ENCODE results near the gene NPAS3. TPM values are rescaled to one million over a fixed set of nuclear protein-coding genes. Genes with fewer than 3 reads are reported as not detected.

The NPAS3 gene
- total RNA-seq, 2 donors from 2014 or later, result 1.1 to 1.8 TPM

DNA sequence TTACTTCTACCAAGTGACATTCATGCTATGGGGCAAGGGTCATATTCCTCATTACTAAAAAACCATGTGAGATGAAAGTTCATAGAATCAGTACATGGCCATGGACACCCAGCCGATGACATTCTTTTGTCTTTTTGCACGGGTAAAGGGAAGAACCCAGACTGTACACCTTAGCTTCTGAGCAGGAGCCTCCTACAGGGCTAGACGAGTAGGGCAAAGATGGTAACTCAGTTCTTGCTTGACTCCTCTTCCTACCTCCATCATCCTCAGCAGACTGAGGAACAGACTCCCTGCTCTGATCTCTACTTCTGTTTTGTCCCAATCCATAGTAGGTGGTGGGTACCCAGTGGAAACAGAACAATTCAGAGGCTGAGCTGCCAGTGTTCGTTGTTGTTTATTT lies 281.3 kb downstream of the NPAS3 start:
- intact Hi-C loops (cut with DNase I), result no loop called here
- no peak for TF ChIP-seq POLR2A (IDR thresholded peaks at IDR 0.05)
- no peak for TF ChIP-seq POLR2AphosphoS5 (IDR thresholded peaks at IDR 0.05)
- WGBS, result 86% methylated on average over 4 of the region's 4 CpGs

DNA sequence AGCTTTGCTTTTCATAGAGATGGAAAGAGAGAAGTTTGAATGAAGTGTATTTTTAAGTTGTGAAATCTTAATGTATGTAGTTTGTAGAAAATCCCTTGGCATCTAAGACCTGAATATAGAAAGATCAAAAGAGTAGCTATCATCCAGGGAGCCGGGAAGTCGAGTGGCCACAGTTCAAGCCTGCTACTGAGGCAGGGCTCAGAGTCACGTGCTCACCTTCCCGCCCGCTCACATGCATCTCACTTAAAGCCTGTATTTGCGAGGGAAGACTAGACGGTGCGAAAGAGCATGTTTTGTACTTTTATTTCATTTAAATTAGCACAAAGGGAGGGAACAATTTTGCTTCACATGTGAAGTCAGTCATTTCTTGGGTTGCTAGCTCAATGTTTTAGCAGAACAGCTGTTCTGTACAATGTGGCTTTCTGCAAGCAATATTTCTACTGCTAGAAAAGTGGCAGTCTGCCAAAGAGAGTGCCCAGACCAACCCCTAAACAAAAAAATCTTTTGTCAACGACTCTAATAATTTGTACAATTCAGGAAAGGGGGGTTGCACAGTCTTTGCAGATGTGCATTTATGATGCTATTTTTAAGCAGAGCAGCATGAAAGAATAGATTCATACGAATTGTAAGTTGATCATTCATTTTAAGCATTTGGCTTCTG lies 290.7 kb downstream of the NPAS3 start:
- TF ChIP-seq, protein P1, sequence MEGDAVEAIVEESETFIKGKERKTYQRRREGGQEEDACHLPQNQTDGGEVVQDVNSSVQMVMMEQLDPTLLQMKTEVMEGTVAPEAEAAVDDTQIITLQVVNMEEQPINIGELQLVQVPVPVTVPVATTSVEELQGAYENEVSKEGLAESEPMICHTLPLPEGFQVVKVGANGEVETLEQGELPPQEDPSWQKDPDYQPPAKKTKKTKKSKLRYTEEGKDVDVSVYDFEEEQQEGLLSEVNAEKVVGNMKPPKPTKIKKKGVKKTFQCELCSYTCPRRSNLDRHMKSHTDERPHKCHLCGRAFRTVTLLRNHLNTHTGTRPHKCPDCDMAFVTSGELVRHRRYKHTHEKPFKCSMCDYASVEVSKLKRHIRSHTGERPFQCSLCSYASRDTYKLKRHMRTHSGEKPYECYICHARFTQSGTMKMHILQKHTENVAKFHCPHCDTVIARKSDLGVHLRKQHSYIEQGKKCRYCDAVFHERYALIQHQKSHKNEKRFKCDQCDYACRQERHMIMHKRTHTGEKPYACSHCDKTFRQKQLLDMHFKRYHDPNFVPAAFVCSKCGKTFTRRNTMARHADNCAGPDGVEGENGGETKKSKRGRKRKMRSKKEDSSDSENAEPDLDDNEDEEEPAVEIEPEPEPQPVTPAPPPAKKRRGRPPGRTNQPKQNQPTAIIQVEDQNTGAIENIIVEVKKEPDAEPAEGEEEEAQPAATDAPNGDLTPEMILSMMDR (IDR thresholded peaks at IDR 0.05), result no peak
- TF ChIP-seq POLR2A (IDR thresholded peaks at IDR 0.05), result no peak
- no peak for TF ChIP-seq POLR2AphosphoS5 (IDR thresholded peaks at IDR 0.05)
- H3K36me3 ChIP-seq, result no peaks in the 10 kb centered on the region
- no peaks in the 10 kb centered on the region for H3K4me1 ChIP-seq (replicated peaks)
- intact Hi-C loops (cut with DNase I), result no loop called here
- no peaks in the 10 kb centered on the region for H3K9me3 ChIP-seq
- H3K4me3 ChIP-seq, result no peak overlapping the region
- 41% methylated on average over 10 of the region's 10 CpGs for WGBS
- DNase-seq (ENCODE audit: low spot score), result no peak
- H3K27ac ChIP-seq, result no peak overlapping the region
- no peaks in the 10 kb centered on the region for H3K27me3 ChIP-seq (replicated peaks; ENCODE audit: insufficient read depth)

More for the DNA sequence above, 281.3 kb downstream of the NPAS3 start:
- no peak overlapping the region for H3K4me3 ChIP-seq
- no peak for DNase-seq (ENCODE audit: low spot score)
- no peak overlapping the region for H3K27ac ChIP-seq
- no peaks in the 10 kb centered on the region for H3K36me3 ChIP-seq
- H3K9me3 ChIP-seq, result no peaks in the 10 kb centered on the region
- no peaks in the 10 kb centered on the region for H3K27me3 ChIP-seq (replicated peaks; ENCODE audit: insufficient read depth)
- H3K4me1 ChIP-seq (replicated peaks), result no peaks in the 10 kb centered on the region

DNA sequence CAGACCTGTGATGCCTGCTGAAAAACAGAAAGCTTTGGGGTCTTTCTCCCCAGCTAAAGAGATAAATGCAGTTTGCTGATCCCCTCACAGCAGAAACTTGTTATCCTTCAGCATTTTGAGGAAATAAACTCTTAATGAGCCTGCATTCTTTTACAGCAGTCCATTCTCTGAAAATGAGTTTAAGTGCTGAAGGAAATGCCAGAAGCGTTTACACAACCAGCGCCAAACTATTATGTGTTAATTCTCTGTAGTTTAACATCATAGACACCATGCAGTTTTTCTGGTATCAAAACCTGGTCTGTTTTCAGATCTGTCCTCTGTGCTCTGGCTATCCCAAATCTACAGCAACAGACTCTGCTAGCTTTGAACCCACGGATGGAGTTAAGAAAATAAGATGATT lies 291.3 kb downstream of the NPAS3 start:
- TF ChIP-seq POLR2AphosphoS5 (IDR thresholded peaks at IDR 0.05) (no peak), POLR2A (IDR thresholded peaks at IDR 0.05) (no peak)
- TF ChIP-seq, protein P1 (IDR thresholded peaks at IDR 0.05), result no peak
- Histone ChIP-seq H3K27me3 (replicated peaks; ENCODE audit: insufficient read depth) (no peaks in the 10 kb centered on the region), H3K9me3 (no peaks in the 10 kb centered on the region), H3K27ac (no peak overlapping the region), H3K4me1 (replicated peaks) (no peaks in the 10 kb centered on the region), H3K36me3 (no peaks in the 10 kb centered on the region), H3K4me3 (no peak overlapping the region)
- intact Hi-C loops (cut with DNase I), result no loop called here
- DNase-seq (ENCODE audit: low spot score), result no peak
- WGBS, result 29% methylated on average over 3 of the region's 3 CpGs

DNA sequence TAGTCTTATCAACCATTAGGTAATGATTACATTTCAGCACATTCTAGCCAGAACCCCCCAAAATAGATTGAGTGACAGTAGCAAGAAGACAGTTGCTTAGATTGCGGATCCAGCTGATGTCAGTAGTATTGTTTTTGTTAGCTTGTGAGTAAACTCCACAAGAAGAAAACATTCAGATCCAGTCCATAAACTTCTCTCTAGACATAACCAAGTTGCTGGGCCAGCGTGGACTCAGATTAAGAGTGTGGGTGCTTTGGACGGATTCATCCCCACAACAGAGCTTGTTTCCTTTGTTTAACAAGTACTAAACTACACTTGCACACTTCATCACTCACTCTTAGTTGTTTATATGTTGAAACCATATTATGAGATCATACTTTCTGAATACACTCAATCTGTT lies 293.4 kb downstream of the NPAS3 start:
- DNase-seq (ENCODE audit: low spot score), result no peak
- WGBS, result 97% methylated on average over 3 of the region's 3 CpGs
- no peak for TF ChIP-seq POLR2A (IDR thresholded peaks at IDR 0.05)
- TF ChIP-seq, protein P1 (IDR thresholded peaks at IDR 0.05), result no peak
- Histone ChIP-seq H3K4me1 (replicated peaks) (no peaks in the 10 kb centered on the region), H3K4me3 (no peak overlapping the region), H3K36me3 (no peaks in the 10 kb centered on the region), H3K9me3 (no peaks in the 10 kb centered on the region), H3K27ac (no peak overlapping the region), H3K27me3 (replicated peaks; ENCODE audit: insufficient read depth) (no peaks in the 10 kb centered on the region)
- intact Hi-C loops (cut with DNase I), result no loop called here

DNA sequence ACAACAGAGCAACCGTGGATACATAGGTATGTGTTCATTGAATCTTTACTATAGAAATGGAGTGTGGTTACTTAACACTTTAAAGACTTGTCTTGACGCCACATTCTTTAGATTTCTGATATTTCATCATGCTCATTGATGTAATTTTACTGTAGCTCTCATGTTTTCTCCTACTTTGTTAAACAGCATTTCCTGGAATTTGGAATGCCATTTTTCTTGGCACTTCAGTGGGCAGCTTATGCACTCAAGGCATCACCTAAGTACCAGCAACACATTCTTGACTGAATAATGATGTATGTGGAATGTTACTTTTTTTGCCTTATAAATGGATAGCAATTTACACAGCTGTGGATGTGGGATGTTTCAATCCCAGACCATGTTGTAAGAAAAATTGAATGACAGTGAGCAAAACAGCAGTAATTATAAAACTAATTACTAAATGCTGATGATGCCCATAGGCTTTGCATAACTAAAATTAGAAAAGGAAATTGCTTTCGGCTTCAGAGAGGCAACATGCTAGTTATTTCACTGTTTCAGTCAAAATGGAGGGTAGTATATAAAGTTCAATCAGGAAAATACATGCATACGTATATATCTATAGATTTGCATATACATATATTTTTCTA lies 298.5 kb downstream of the NPAS3 start:
- TF ChIP-seq POLR2AphosphoS5 (IDR thresholded peaks at IDR 0.05) (no peak), POLR2A (IDR thresholded peaks at IDR 0.05) (no peak)
- TF ChIP-seq, protein P1 (IDR thresholded peaks at IDR 0.05), result no peak
- intact Hi-C loops (cut with DNase I), result no loop called here
- no peaks in the 10 kb centered on the region for H3K9me3 ChIP-seq
- no peaks in the 10 kb centered on the region for H3K36me3 ChIP-seq
- H3K4me1 ChIP-seq (replicated peaks), result no peaks in the 10 kb centered on the region
- no peak overlapping the region for H3K27ac ChIP-seq
- 54% methylated on average over 4 of the region's 4 CpGs for whole genome bisulfite sequencing
- H3K27me3 ChIP-seq (replicated peaks; ENCODE audit: insufficient read depth), result no peaks in the 10 kb centered on the region
- H3K4me3 ChIP-seq, result no peak overlapping the region
- DNase-seq (ENCODE audit: low spot score), result no peak
